ENCODE measurements around the gene KLHL28. TPM values are rescaled to one million over a fixed set of nuclear protein-coding genes. Genes with fewer than 3 reads are reported as not detected.

KLHL28 gene
- total and polyA plus RNA-seq, 10 of the 15 experiments (the other 5 are each of a cell fraction or from before 2014, with no cell fraction given), result 2.7 to 9.8 (median 6.2) TPM

- TF ChIP-seq ZNF687 (IDR thresholded peaks at IDR 0.05), result no peak
- no peak for TF ChIP-seq BACH1 (IDR thresholded peaks at IDR 0.05; ENCODE audit: borderline replicate concordance)
- TF ChIP-seq REST (IDR thresholded peaks at IDR 0.05; ENCODE audit: low read depth, low read length), result no peak
- peak; percentile 91 for TF ChIP-seq BMI1 (IDR thresholded peaks at IDR 0.05; ENCODE audit: borderline replicate concordance)
- TF ChIP-seq USF2 (IDR thresholded peaks at IDR 0.05; ENCODE audit: borderline replicate concordance, low read depth, low read length), result peak; percentile 95
- no peak for TF ChIP-seq JUNB (IDR thresholded peaks at IDR 0.05)
- TF ChIP-seq NFXL1 (IDR thresholded peaks at IDR 0.05; ENCODE audit: borderline replicate concordance), result no peak
- TF ChIP-seq SP1 (IDR thresholded peaks at IDR 0.05; ENCODE audit: low read depth, low read length), result peak; percentile 49
- TF ChIP-seq SMAD5 (IDR thresholded peaks at IDR 0.05; ENCODE audit: low read depth), result peak; percentile 78; the same call in 1 of the 2 replicates
- peak; percentile 35; the same call in 1 of the 2 replicates for TF ChIP-seq RELB (IDR thresholded peaks at IDR 0.05; ENCODE audit: low read depth)
- TF ChIP-seq ZBTB40 (IDR thresholded peaks at IDR 0.05; ENCODE audit: borderline replicate concordance), result peak; percentile 97
- no peak for TF ChIP-seq CBFB (IDR thresholded peaks at IDR 0.05; ENCODE audit: low read depth)
- no peak for TF ChIP-seq HDAC2 (IDR thresholded peaks at IDR 0.05)
- TF ChIP-seq RCOR1 (conservative IDR thresholded peaks at IDR 0.05; ENCODE audit: low read depth, low read length), result no peak
- TF ChIP-seq GABPA (IDR thresholded peaks at IDR 0.05; ENCODE audit: low read depth), result peak; percentile 98
These were observed at the start of gene KLHL28, which contains the start of gene TOGARAM1 (continued) for GRCh38 chr14:44961554-44962333.

Measured in GM12878 (cell line).